IPS-NIHi11 (cell line): ENCODE results near the gene GHITM.
"Not testable (repeated sequence)": the region's sequence is repeated elsewhere in the genome, so short reads cannot be mapped to it uniquely, and the experiment has no call there.

ENCODE experiments used
- DNase-seq: peaks from one replicate; pipeline ENCODE4 v3.0.0; 2012; ENCODE audit warnings: mixed read lengths, low spot score

GHITM gene

GRCh38 chr10:84148006-84148597 is 8.8 kb downstream of the GHITM start:
- peak; percentile 46 for DNase-seq

GRCh38 chr10:84149854-84150253 is 10.5 kb downstream of the GHITM start:
- no peak for DNase-seq

- no peak for DNase-seq
Measured at GRCh38 chr10:84152769-84153168, 13.5 kb downstream of the GHITM start.

GRCh38 chr10:84155521-84155920 is 16.2 kb downstream of the GHITM start:
- no peak for DNase-seq

- DNase-seq = no peak
Measured at GRCh38 chr10:84156009-84156408, 16.7 kb downstream of the GHITM start.

GRCh38 chr10:84156768-84157167 is 17.5 kb downstream of the GHITM start:
- DNase-seq = no peak

GRCh38 chr10:84158061-84158460 is 18.8 kb downstream of the GHITM start:
- DNase-seq = no peak

- DNase-seq = no peak
Measured at GRCh38 chr10:84158550-84158949, 19.2 kb downstream of the GHITM start.

- peak; percentile 26 for DNase-seq
Measured at GRCh38 chr10:84159076-84159685, 19.9 kb downstream of the GHITM start.

- DNase-seq = no peak
Measured at GRCh38 chr10:84160663-84161362, 21.5 kb downstream of the GHITM start.

- no peak for DNase-seq
Measured at GRCh38 chr10:84163996-84164395, 24.7 kb downstream of the GHITM start.

- no peak for DNase-seq
Measured at GRCh38 chr10:84164442-84164841, 25.1 kb downstream of the GHITM start.

- no peak for DNase-seq
Measured at GRCh38 chr10:84166620-84167288, 27.4 kb downstream of the GHITM start.

GRCh38 chr10:84167289-84167653 is 28.0 kb downstream of the GHITM start:
- DNase-seq = not testable (repeated sequence)

GRCh38 chr10:84168382-84168781 is 29.1 kb downstream of the GHITM start:
- not testable (repeated sequence) for DNase-seq

- not testable (repeated sequence) for DNase-seq
Measured at GRCh38 chr10:84171237-84171636, 31.9 kb downstream of the GHITM start.

- not testable (repeated sequence) for DNase-seq
Measured at GRCh38 chr10:84171700-84172466, 32.6 kb downstream of the GHITM start.

GRCh38 chr10:84172467-84173356 is 33.4 kb downstream of the GHITM start:
- no peak for DNase-seq

GRCh38 chr10:84173501-84173929 is 34.2 kb downstream of the GHITM start, which contains the start of gene GPR15LG:
TSS of gene GPR15LG (plus strand) at chr10:84173801. CDS start at chr10:84173852, 51 bp downstream.
- DNase-seq = no peak

GRCh38 chr10:84175436-84175835 is 36.1 kb downstream of the GHITM start:
- DNase-seq = no peak

GRCh38 chr10:84176351-84176750 is 37.0 kb downstream of the GHITM start:
- DNase-seq = no peak
